GM06990 (cell line): ENCODE measurements around the gene GBA3.

Source experiments
- DNase-seq: peaks from one replicate; pipeline ENCODE4 v3.0.0-alpha.2; 2011; ENCODE audit not compliant: insufficient read length; ENCODE audit errors: extremely low read depth
- H3K27me3 ChIP-seq: replicated peaks from 2 replicates; pipeline ENCODE4 v1.6.0; 2011; ENCODE audit warnings: low read length; ENCODE audit not compliant: control insufficient read depth, insufficient read depth
- H3K36me3 ChIP-seq: 2 replicates; pipeline ENCODE4 v1.5.1; 2011; ENCODE audit warnings: low read length; ENCODE audit not compliant: control insufficient read depth, insufficient read depth
- H3K4me3 ChIP-seq: replicated peaks from 2 replicates; pipeline ENCODE4 v1.5.1; 2011; ENCODE audit warnings: low read depth, mild to moderate bottlenecking, control low read depth, low read length
- TF ChIP-seq, protein P1 (sequence below): IDR thresholded peaks from 2 replicates; pipeline ENCODE4 v1.5.1; 2011; ENCODE audit warnings: low read length, control low read depth, mild to moderate bottlenecking, inconsistent platforms; ENCODE audit not compliant: insufficient read depth, poor library complexity, severe bottlenecking

GBA3 gene

DNA sequence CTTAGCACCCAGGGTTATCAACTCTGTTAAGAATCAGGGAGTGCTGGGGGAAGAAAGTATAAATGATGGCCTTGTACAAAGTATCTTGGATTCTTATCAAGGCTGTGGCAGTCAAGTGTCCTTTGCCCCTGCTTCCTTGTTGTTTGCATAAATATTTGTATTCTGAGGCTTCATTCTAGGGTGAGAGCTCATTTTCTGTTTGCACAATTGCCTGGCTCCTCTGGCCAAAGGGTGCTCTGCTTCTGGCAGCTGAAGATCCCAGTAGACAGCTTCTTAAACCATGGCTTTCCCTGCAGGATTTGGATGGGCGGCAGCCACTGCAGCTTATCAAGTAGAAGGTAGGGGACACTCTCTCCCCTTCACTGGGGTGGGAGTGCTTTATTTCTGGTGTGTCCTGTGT is at the start of gene GBA3:
Gene GBA3 (plus strand): TSS at position 202 of the 400 bp plus-strand sequence.
- Histone ChIP-seq H3K4me3 (no peak within 1 kb of the TSS), H3K36me3 (no peaks in the 10 kb centered on the region), H3K27me3 (no peaks in the 10 kb centered on the region)
- DNase-seq: no peak
- TF ChIP-seq, protein P1, sequence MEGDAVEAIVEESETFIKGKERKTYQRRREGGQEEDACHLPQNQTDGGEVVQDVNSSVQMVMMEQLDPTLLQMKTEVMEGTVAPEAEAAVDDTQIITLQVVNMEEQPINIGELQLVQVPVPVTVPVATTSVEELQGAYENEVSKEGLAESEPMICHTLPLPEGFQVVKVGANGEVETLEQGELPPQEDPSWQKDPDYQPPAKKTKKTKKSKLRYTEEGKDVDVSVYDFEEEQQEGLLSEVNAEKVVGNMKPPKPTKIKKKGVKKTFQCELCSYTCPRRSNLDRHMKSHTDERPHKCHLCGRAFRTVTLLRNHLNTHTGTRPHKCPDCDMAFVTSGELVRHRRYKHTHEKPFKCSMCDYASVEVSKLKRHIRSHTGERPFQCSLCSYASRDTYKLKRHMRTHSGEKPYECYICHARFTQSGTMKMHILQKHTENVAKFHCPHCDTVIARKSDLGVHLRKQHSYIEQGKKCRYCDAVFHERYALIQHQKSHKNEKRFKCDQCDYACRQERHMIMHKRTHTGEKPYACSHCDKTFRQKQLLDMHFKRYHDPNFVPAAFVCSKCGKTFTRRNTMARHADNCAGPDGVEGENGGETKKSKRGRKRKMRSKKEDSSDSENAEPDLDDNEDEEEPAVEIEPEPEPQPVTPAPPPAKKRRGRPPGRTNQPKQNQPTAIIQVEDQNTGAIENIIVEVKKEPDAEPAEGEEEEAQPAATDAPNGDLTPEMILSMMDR: no peak

DNA sequence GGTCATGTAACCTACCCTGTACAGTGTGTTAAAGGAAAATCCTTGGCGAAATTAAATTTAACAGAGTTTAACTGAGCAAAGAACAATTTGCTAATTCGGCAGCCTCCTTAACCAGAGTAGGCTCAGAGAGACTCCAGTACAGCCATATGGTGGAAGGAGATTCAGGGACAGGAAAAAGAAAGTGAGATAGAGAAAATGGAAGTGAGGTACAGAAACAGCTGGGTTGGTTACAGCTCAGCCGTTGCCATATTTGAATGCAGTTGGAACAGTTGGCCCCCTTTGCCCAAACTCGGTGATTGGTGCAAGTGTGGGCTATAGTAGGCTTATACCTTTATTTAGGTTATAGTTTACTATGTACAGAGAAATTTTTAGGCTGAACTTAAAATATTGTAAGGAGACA is 48.8 kb upstream of the GBA3 start:
- H3K27me3 ChIP-seq: no peaks in the 10 kb centered on the region
- TF ChIP-seq, protein P1: no peak
- H3K4me3 ChIP-seq: no peak overlapping the region
- H3K36me3 ChIP-seq: no peaks in the 10 kb centered on the region
- no peak for DNase-seq

DNA sequence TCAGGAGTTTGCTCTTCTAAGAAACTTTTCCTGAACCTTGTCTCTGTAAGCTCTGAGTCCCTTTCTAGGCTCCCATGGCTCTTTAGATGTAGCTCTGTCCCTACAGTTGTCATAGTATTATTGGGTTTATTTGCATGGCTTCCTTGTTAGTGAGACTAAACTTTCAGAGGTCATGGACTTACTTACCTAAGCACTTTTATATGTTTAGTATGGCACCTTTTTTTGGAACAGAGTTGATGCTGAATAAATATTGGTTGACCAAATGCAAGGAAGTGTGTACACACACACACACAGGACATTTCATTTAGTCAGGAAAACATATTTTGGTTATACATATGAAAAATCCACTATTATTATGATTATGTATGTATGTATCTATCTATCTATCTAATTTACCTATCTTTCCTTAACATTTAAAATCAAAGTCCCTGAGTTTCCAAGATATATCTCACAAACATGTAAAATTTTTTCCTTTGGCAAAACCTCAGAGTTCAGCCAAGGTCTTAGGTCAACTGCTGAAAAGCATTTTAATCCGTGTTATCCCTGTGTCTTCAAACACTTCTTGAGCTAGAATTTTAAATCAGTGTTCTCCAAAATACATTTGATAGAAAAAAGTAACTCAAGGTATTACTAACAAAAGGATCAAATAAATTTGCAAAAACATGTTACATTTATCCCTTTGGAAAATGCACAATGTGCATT is 47.1 kb upstream of the GBA3 start:
- Histone ChIP-seq H3K27me3 (no peaks in the 10 kb centered on the region), H3K36me3 (no peaks in the 10 kb centered on the region), H3K4me3 (no peak overlapping the region)
- TF ChIP-seq, protein P1: no peak
- no peak for DNase-seq

DNA sequence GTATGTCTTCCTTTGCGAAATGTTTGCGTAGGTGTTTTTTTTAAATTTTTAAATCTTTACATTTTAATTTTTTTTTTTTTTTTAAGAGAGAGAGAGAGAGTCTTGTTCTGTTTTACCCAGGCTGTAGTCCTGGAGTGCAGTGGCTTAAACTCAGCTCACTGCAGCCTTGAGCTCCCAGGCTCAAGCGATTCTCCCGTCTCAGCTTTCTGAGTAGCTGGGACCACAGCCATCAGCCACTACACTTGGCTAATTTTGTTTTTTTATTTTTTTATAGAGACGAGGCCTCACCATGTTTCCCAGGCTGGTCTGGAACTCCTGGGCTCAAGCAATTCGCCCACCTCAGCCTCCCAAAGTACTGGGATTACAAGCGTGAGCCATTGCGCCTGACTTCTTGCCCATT is 43.7 kb upstream of the GBA3 start:
- no peak overlapping the region for H3K4me3 ChIP-seq
- no peaks in the 10 kb centered on the region for H3K27me3 ChIP-seq
- no peak for DNase-seq
- TF ChIP-seq, protein P1: no peak
- H3K36me3 ChIP-seq: no peaks in the 10 kb centered on the region

DNA sequence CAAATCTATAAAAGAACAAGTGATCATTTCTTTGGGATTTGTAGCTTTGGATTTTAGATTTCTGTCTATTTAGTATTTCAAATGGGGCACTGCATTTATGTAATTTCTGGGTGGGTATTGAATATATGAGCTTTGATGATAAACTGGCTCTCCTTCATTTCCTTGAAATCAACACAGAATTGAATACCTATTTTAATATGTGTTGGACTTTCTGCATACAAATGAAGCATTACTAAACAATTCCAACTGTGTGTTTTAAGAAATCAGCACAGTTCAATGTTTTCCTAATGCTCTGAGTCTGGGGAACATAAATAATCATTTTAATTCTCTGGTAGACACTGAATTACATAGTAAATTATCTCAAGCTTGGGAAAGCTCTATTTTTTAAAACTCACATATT is 42.0 kb upstream of the GBA3 start:
- no peaks in the 10 kb centered on the region for H3K27me3 ChIP-seq
- no peaks in the 10 kb centered on the region for H3K36me3 ChIP-seq
- TF ChIP-seq, protein P1: no peak
- no peak for DNase-seq
- H3K4me3 ChIP-seq: no peak overlapping the region

DNA sequence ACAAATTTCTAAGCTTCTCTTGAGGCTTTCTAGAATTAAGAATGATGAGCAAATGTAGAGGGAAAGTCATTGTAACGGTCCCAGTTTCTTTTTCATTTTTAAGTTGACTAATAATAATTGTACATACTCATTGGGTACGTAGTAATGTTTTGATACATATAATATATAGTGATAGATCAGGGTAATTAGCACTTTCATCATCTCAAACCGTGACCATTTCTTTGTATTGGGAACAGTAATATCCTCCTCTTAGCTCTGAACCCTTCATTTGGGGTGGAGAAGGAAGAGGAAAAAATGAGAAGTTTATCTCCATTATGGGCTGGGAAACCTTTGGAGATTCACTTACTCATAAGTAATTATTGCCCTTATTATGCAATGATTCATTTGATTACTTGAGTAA is 39.0 kb upstream of the GBA3 start:
- no peak overlapping the region for H3K4me3 ChIP-seq
- no peak for DNase-seq
- H3K36me3 ChIP-seq: no peaks in the 10 kb centered on the region
- TF ChIP-seq, protein P1: no peak
- no peaks in the 10 kb centered on the region for H3K27me3 ChIP-seq
